Neural progenitor cell (in vitro differentiated cells): Measurements from ENCODE around the gene S100A6. TPM values are rescaled to one million over a fixed set of nuclear protein-coding genes. Genes with fewer than 3 reads are reported as not detected.
A peak's percentile ranks its signal among the peaks of the same experiment; 100 is the strongest.

Source experiments
- DNase-seq: peaks from one replicate; pipeline ENCODE4 v3.0.0-alpha.2; 2016; ENCODE audit warnings: low spot score
- H2AFZ ChIP-seq: fragments of 200-600 bp; sonication (generic); replicated peaks from 2 replicates; pipeline ENCODE4 v1.6.1; 2016; ENCODE audit warnings: antibody characterized with exemption
- H3F3A ChIP-seq: fragments of 200-600 bp; sonication (generic); 2 replicates; pipeline ENCODE4 v1.6.1; 2016; ENCODE audit warnings: antibody characterized with exemption, low read depth
- H3K27ac ChIP-seq: fragments of 200-600 bp; sonication (generic); 2 replicates; pipeline ENCODE4 v1.5.1; 2016; ENCODE audit warnings: mild to moderate bottlenecking
- H3K27me3 ChIP-seq: fragments of 200-600 bp; sonication (generic); 2 replicates; pipeline ENCODE4 v1.6.1; 2016; ENCODE audit warnings: mild to moderate bottlenecking, moderate library complexity
- H3K36me3 ChIP-seq: fragments of 200-600 bp; sonication (generic); 2 replicates; pipeline ENCODE4 v1.5.1; 2016
- H3K4me1 ChIP-seq: fragments of 200-600 bp; sonication (generic); 2 replicates; pipeline ENCODE4 v1.6.1; 2016; ENCODE audit warnings: mixed run types
- H3K4me2 ChIP-seq: fragments of 200-600 bp; sonication (generic); 2 replicates; pipeline ENCODE4 v1.6.1; 2016
- H3K4me3 ChIP-seq: fragments of 200-600 bp; sonication (generic); 2 replicates; pipeline ENCODE4 v1.5.1; 2016
- H3K79me2 ChIP-seq: fragments of 200-600 bp; sonication (generic); 2 replicates; pipeline ENCODE4 v1.6.1; 2016; ENCODE audit warnings: low read depth
- H3K9ac ChIP-seq: fragments of 200-600 bp; sonication (generic); 2 replicates; pipeline ENCODE4 v1.6.1; 2016
- H3K9me3 ChIP-seq: fragments of 200-600 bp; sonication (generic); 2 replicates; pipeline ENCODE4 v1.5.1; 2016; ENCODE audit warnings: low read depth
- H4K20me1 ChIP-seq: fragments of 200-600 bp; sonication (generic); 2 replicates; pipeline ENCODE4 v1.6.1; 2016; ENCODE audit warnings: low read depth
- H3K27ac Mint-ChIP-seq: 3 replicates; pipeline ENCODE4 v1.8.0; 2021; ENCODE audit warnings: mixed read lengths
- H3K27me3 Mint-ChIP-seq: 2 replicates; pipeline ENCODE4 v1.8.0; 2022; ENCODE audit warnings: low read depth, mild to moderate bottlenecking, inconsistent platforms, moderate library complexity, mixed read lengths; ENCODE audit not compliant: insufficient read depth
- H3K36me3 Mint-ChIP-seq: 3 replicates; pipeline ENCODE4 v1.8.0; 2021; ENCODE audit warnings: mixed read lengths
- H3K4me1 Mint-ChIP-seq: 3 replicates; pipeline ENCODE4 v1.8.0; 2021; ENCODE audit warnings: mixed read lengths
- H3K4me3 Mint-ChIP-seq: 3 replicates; pipeline ENCODE4 v1.8.0; 2021; ENCODE audit warnings: mild to moderate bottlenecking, moderate library complexity, mixed read lengths
- H3K9me3 Mint-ChIP-seq: 3 replicates; pipeline ENCODE4 v1.8.0; 2020; ENCODE audit warnings: mixed read lengths
- EZH2 ChIP-seq: fragments of 200-600 bp; sonication (generic); IDR thresholded peaks from 2 replicates; pipeline ENCODE4 v1.6.1; 2017; ENCODE audit warnings: antibody characterized with exemption, mild to moderate bottlenecking, moderate library complexity
- EZH2phosphoT487 ChIP-seq: fragments of 200-600 bp; sonication (generic); IDR thresholded peaks from 2 replicates; pipeline ENCODE4 v1.6.1; 2017; ENCODE audit warnings: antibody characterized with exemption
- total RNA-seq: library from RNA; depleted of rRNA; stranded (reverse); fragments of >200 nt; gene quantifications from 2 replicates; pipeline ENCODE4 v1.2.3, GENCODE V29; 2015; ENCODE audit warnings: low replicate concordance
- TF ChIP-seq, protein P1 (sequence below): fragments of 200-600 bp; sonication (generic); IDR thresholded peaks from 2 replicates; pipeline ENCODE4 v1.5.1; 2017; ENCODE audit warnings: antibody characterized with exemption, mild to moderate bottlenecking

The S100A6 gene
- total RNA-seq, 1 donor from 2014 or later: not detected

DNA sequence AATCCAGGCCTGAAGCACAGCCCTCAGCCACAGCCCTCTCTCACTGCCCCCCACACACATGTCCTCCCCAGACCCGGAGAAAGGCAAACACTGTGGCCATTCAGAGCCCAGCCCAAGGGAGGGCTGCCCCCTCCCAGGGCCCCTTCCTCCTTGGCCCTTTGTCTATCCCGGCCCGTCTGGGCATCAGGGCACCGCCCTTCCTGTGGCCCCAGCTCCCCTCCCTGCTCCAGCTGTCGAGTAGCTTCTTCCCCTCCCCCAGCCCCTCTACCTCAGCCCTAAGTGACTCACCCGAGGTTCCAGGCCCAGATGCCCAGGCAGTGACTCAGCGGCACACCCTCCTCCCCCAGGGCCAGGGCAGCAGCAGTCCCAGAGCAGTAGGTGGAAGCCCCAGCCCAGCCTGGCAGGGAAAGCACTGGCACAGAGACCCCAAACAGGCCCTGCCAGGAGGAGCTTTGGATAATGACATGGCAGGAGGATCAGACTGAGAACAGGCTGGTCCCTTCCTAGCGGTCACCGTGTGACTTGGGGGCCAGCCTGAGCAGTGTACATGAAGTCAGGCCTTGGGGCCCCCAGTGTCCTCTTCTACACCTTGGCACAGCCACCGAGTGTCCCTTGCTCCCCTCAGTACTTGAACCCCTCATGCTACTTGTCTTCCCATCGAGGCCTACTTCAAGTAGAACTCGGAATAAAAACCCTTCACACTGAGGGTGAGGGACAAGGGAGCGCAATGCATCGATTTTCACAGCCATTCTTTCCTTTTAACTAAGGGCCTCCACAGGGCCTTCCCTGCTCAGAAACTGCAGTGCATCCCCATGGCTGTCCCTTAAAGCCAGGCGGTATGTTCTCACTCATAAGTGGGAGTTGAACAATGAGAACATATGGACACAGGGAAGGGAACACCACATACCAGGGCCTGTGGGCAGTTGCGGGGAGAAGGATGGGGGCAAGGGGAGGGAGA lies 30.9 kb upstream of the S100A6 start:
- TF ChIP-seq EZH2: no peak
- no peak for TF ChIP-seq EZH2phosphoT487
- TF ChIP-seq, protein P1, sequence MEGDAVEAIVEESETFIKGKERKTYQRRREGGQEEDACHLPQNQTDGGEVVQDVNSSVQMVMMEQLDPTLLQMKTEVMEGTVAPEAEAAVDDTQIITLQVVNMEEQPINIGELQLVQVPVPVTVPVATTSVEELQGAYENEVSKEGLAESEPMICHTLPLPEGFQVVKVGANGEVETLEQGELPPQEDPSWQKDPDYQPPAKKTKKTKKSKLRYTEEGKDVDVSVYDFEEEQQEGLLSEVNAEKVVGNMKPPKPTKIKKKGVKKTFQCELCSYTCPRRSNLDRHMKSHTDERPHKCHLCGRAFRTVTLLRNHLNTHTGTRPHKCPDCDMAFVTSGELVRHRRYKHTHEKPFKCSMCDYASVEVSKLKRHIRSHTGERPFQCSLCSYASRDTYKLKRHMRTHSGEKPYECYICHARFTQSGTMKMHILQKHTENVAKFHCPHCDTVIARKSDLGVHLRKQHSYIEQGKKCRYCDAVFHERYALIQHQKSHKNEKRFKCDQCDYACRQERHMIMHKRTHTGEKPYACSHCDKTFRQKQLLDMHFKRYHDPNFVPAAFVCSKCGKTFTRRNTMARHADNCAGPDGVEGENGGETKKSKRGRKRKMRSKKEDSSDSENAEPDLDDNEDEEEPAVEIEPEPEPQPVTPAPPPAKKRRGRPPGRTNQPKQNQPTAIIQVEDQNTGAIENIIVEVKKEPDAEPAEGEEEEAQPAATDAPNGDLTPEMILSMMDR: no peak
- Mint-ChIP-seq H3K27me3 (peaks cover 20% of the 10 kb centered on the region), H3K9me3 (no peaks in the 10 kb centered on the region), H3K4me1 (peaks cover 43% of the 10 kb centered on the region), H3K36me3 (no peaks in the 10 kb centered on the region), H3K4me3 (peak overlapping the region; percentile 52), H3K27ac (peak overlapping the region; percentile 97)
- Histone ChIP-seq H3K27ac (no peak overlapping the region), H3K4me1 (peaks cover 17% of the 10 kb centered on the region), H3K36me3 (no peaks in the 10 kb centered on the region), H3K9ac (no peak overlapping the region), H4K20me1 (no peaks in the 10 kb centered on the region), H3K9me3 (no peaks in the 10 kb centered on the region), H3K4me2 (no peak overlapping the region), H3K27me3 (no peaks in the 10 kb centered on the region), H2AFZ (peak overlapping the region; percentile 23), H3K79me2 (no peaks in the 10 kb centered on the region), H3K4me3 (no peak overlapping the region), H3F3A (no peaks in the 10 kb centered on the region)
- peak; percentile 56 for DNase-seq

DNA sequence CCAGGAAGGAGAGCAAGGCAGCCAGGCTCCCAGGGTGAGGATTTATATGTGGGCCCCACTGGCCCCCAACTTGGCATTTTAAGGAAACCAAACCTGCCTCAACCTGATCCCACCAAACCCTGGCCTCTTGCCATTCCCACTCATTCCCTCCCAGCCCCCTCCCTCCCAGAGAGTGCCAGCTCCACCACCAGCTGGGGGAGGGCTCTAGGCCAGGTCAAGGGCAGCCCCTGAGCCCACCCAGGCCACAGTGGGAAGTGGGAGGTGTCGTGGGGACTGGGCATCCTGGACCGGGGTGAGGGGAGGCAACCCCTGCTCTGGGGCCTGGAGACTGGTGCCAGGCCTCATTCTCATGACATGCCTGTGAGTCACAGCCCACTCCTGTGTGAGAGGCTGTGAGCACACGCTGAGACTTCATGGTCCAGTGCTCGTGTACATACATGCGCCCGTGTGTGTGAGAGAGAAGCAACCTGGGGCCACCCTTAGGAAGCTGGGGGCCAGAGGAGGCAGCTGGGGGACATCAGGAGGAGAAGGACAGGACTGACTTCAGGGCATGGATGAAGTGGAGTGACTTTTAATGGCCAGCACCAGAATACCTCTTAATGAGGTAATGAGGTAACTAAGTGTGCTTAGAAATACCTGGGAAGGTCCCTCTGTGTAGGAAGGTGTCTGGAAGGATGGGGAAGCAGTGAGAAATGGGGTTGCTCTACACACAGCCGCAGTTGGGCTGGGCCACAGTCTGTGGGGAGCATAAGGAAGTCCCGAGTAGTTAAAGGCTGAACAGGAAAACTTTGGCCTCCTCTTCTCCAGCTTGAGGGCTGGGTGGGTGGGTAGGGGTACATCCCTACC lies 30.0 kb upstream of the S100A6 start, which contains the start of gene S100A2:
TSS of gene S100A2 (minus strand) at position 316 of the 846 bp plus-strand sequence. CDS start 1,967 bp downstream, outside the sequence.
- Histone ChIP-seq H2AFZ (peak within 1 kb of the TSS; percentile 23), H3K27ac (no peak within 1 kb of the TSS), H3K4me3 (no peak within 1 kb of the TSS), H3F3A (no peaks in the 10 kb centered on the region), H3K4me1 (peaks cover 17% of the 10 kb centered on the region), H3K27me3 (no peaks in the 10 kb centered on the region), H4K20me1 (no peaks in the 10 kb centered on the region), H3K79me2 (no peaks in the 10 kb centered on the region), H3K36me3 (no peaks in the 10 kb centered on the region), H3K9me3 (no peaks in the 10 kb centered on the region), H3K4me2 (no peak within 1 kb of the TSS), H3K9ac (no peak within 1 kb of the TSS)
- TF ChIP-seq, protein P1: no peak
- TF ChIP-seq EZH2 (no peak), EZH2phosphoT487 (no peak)
- peaks cover 40% of the 10 kb centered on the region for H3K4me1 Mint-ChIP-seq
- peaks cover 17% of the 10 kb centered on the region for H3K27me3 Mint-ChIP-seq
- peak within 1 kb of the TSS; percentile 97 for H3K27ac Mint-ChIP-seq
- no peaks in the 10 kb centered on the region for H3K9me3 Mint-ChIP-seq
- no peak for DNase-seq
- H3K36me3 Mint-ChIP-seq: no peaks in the 10 kb centered on the region
- H3K4me3 Mint-ChIP-seq: peak within 1 kb of the TSS; percentile 52

DNA sequence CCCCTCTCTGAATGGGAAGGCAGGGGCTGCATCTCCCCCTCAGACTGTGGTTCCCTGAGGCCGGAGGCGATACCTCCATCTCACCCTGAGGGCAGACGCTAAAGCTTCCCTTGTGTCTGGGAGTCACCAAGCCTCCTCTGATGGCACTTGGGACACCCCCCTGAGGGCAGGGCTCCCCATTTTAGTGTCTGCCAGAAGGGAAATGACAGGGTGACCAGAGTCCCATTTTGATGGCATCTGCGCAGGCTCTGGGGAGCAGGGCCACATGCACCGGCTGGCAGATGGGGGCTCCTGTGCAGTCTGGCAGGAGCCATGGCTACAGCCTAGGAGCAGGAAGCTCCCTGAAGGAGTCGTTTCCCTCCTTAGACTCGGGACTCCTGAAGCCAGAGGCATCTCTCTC lies 28.2 kb upstream of the S100A6 start:
- H3K36me3 ChIP-seq: no peaks in the 10 kb centered on the region
- no peak overlapping the region for H3K27ac ChIP-seq
- no peaks in the 10 kb centered on the region for H3K9me3 ChIP-seq
- no peaks in the 10 kb centered on the region for H3K79me2 ChIP-seq
- no peaks in the 10 kb centered on the region for H3K27me3 ChIP-seq
- Mint-ChIP-seq H3K4me3 (no peak overlapping the region), H3K4me1 (peaks cover 34% of the 10 kb centered on the region), H3K27me3 (peaks cover 13% of the 10 kb centered on the region), H3K36me3 (no peaks in the 10 kb centered on the region), H3K9me3 (no peaks in the 10 kb centered on the region), H3K27ac (no peak overlapping the region)
- peaks cover 17% of the 10 kb centered on the region for H3K4me1 ChIP-seq
- no peaks in the 10 kb centered on the region for H3F3A ChIP-seq
- no peaks in the 10 kb centered on the region for H4K20me1 ChIP-seq
- TF ChIP-seq EZH2phosphoT487: no peak
- TF ChIP-seq EZH2: no peak
- TF ChIP-seq, protein P1: no peak
- H3K4me2 ChIP-seq: no peak overlapping the region
- no peak overlapping the region for H3K4me3 ChIP-seq
- H3K9ac ChIP-seq: no peak overlapping the region
- no peak for DNase-seq
- H2AFZ ChIP-seq: no peak overlapping the region
